HG02870 (cell line): ENCODE measurements around the gene GSDME.
"Not testable (repeated sequence)": the region's sequence is repeated elsewhere in the genome, so short reads cannot be mapped to it uniquely, and the experiment has no call there.

Experiments used
- ATAC-seq: cut with Tn5 transposase; IDR thresholded peaks from one replicate; pipeline ENCODE4 v1.9.1; 2021; ENCODE audit warnings: mild to moderate bottlenecking, moderate library complexity; ENCODE audit not compliant: unreplicated experiment

The GSDME gene

GRCh38 chr7:24757353-24758275 is at the start of gene GSDME:
TSS of gene GSDME (minus strand) at chr7:24757464. CDS start at chr7:24749774, 7,690 bp downstream.
- peak; percentile 41 for ATAC-seq

- no peak for ATAC-seq
Observed at GRCh38 chr7:24802300-24802699, 45.0 kb upstream of the GSDME start.

GRCh38 chr7:24801883-24802282 is 44.6 kb upstream of the GSDME start:
- ATAC-seq = no peak

GRCh38 chr7:24800667-24801066 is 43.4 kb upstream of the GSDME start:
- ATAC-seq = no peak

GRCh38 chr7:24800073-24800472 is 42.8 kb upstream of the GSDME start:
- no peak for ATAC-seq

GRCh38 chr7:24799506-24799905 is 42.2 kb upstream of the GSDME start:
- no peak for ATAC-seq

- no peak for ATAC-seq
Observed at GRCh38 chr7:24798261-24798660, 41.0 kb upstream of the GSDME start.

- ATAC-seq = no peak
Observed at GRCh38 chr7:24797270-24797669, 40.0 kb upstream of the GSDME start.

GRCh38 chr7:24795407-24795767 is 38.1 kb upstream of the GSDME start:
- no peak for ATAC-seq

- not testable (repeated sequence) for ATAC-seq
Observed at GRCh38 chr7:24794751-24795406, 37.6 kb upstream of the GSDME start.

GRCh38 chr7:24793982-24794648 is 36.9 kb upstream of the GSDME start:
- ATAC-seq = no peak

GRCh38 chr7:24788961-24789576 is 31.8 kb upstream of the GSDME start:
- no peak for ATAC-seq

- ATAC-seq = no peak
Observed at GRCh38 chr7:24788075-24788474, 30.8 kb upstream of the GSDME start.

GRCh38 chr7:24786941-24787340 is 29.7 kb upstream of the GSDME start:
- ATAC-seq = no peak

- ATAC-seq = no peak
Observed at GRCh38 chr7:24786306-24786705, 29.0 kb upstream of the GSDME start.

GRCh38 chr7:24784277-24784676 is 27.0 kb upstream of the GSDME start:
- no peak for ATAC-seq

GRCh38 chr7:24783698-24784097 is 26.4 kb upstream of the GSDME start:
- ATAC-seq = no peak

GRCh38 chr7:24781106-24781505 is 23.8 kb upstream of the GSDME start:
- no peak for ATAC-seq

- no peak for ATAC-seq
Observed at GRCh38 chr7:24779283-24779655, 22.0 kb upstream of the GSDME start.

GRCh38 chr7:24778543-24779282 is 21.4 kb upstream of the GSDME start:
- ATAC-seq = peak; percentile 65

- no peak for ATAC-seq
Observed at GRCh38 chr7:24777806-24778205, 20.5 kb upstream of the GSDME start.
